Left ventricle myocardium inferior (tissue), 1 donor: ENCODE results near the gene TMEM132D. TPM values are rescaled to one million over a fixed set of nuclear protein-coding genes. Genes with fewer than 3 reads are reported as not detected.

ENCODE experiments used
- DNase-seq: peaks from one replicate; pipeline ENCODE4 v3.0.0-alpha.2; 2020
- H3K27ac ChIP-seq: fragments of 200-600 bp; replicated peaks from 2 replicates; pipeline ENCODE4 v1.8.0; 2021
- H3K27me3 ChIP-seq: fragments of 200-600 bp; 2 replicates; pipeline ENCODE4 v1.8.0; 2021; ENCODE audit warnings: low read depth
- H3K36me3 ChIP-seq: fragments of 200-600 bp; 2 replicates; pipeline ENCODE4 v1.8.0; 2021
- H3K4me1 ChIP-seq: fragments of 200-600 bp; 2 replicates; pipeline ENCODE4 v1.8.0; 2021
- H3K4me3 ChIP-seq: fragments of 200-600 bp; 2 replicates; pipeline ENCODE4 v1.8.0; 2021; ENCODE audit warnings: mild to moderate bottlenecking, moderate library complexity
- H3K9me3 ChIP-seq: fragments of 200-600 bp; replicated peaks from 2 replicates; pipeline ENCODE4 v1.8.0; 2021
- intact Hi-C: fragments of 100-400 bp; cut with micrococcal nuclease; formaldehyde crosslinking; loops from one replicate; pipeline ENCODE4 v1.11.0; 2022
- total RNA-seq: library from RNA; stranded (reverse); fragmentation: NEBNext Ultra II Directional; extraction: Animal tissue kit (Norgen Biotek cat#: 25700); gene quantifications from one replicate; pipeline ENCODE4 v1.2.1, GENCODE V29; 2021
- TF ChIP-seq, protein P1 (sequence below): fragments of 200-600 bp; IDR thresholded peaks from 2 replicates; pipeline ENCODE4 v1.8.0; 2021; ENCODE audit warnings: antibody characterized with exemption, mild to moderate bottlenecking, borderline replicate concordance
- donor health status: DM: no; HTN: yes; CAD: no; lungs with severe emphysema.

TMEM132D gene
- total RNA-seq, 1 donor from 2014 or later, result not detected

- no peak overlapping the region for H3K4me3 ChIP-seq
- no peak for DNase-seq
- peaks cover 52% of the 10 kb centered on the region for H3K9me3 ChIP-seq
- no peaks in the 10 kb centered on the region for H3K27me3 ChIP-seq
- TF ChIP-seq, protein P1, sequence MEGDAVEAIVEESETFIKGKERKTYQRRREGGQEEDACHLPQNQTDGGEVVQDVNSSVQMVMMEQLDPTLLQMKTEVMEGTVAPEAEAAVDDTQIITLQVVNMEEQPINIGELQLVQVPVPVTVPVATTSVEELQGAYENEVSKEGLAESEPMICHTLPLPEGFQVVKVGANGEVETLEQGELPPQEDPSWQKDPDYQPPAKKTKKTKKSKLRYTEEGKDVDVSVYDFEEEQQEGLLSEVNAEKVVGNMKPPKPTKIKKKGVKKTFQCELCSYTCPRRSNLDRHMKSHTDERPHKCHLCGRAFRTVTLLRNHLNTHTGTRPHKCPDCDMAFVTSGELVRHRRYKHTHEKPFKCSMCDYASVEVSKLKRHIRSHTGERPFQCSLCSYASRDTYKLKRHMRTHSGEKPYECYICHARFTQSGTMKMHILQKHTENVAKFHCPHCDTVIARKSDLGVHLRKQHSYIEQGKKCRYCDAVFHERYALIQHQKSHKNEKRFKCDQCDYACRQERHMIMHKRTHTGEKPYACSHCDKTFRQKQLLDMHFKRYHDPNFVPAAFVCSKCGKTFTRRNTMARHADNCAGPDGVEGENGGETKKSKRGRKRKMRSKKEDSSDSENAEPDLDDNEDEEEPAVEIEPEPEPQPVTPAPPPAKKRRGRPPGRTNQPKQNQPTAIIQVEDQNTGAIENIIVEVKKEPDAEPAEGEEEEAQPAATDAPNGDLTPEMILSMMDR, result no peak
- intact Hi-C loops, result no loop called here
- no peaks in the 10 kb centered on the region for H3K36me3 ChIP-seq
- no peak overlapping the region for H3K27ac ChIP-seq
- H3K4me1 ChIP-seq, result no peaks in the 10 kb centered on the region
These were observed 197.1 kb downstream of the TMEM132D start for GRCh38 chr12:129706716-129707115.

GRCh38 chr12:129704232-129704830 is 199.5 kb downstream of the TMEM132D start:
- Histone ChIP-seq H3K27me3 (no peaks in the 10 kb centered on the region), H3K36me3 (no peaks in the 10 kb centered on the region), H3K4me1 (no peaks in the 10 kb centered on the region), H3K9me3 (peaks cover 49% of the 10 kb centered on the region), H3K4me3 (no peak overlapping the region), H3K27ac (no peak overlapping the region)
- TF ChIP-seq, protein P1, result no peak
- no peak for DNase-seq
- intact Hi-C loops, result no loop called here

DNA sequence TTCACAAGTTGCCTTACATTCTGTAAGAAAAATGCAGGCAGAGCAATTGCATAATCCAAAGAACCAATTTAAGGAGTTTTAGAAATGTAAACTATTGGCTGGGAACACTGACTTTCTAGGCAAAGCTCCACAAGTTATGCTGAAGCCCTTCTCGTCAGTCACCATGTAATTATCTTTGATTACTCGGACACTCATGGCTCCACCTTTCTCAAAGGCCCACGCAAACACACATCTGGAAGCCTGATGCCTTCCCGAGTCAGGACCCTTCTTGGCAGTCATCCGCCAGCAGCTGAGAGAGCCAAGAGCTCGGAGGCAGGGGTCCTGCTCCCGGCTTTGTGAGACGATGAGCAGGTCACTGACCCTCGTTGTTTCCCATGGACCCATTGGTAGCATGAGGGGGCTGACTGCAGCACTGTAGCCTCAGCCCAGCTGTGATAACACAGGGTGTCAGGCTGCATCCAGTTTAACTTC is 202.2 kb downstream of the TMEM132D start:
- TF ChIP-seq, protein P1, result no peak
- intact Hi-C loops, result no loop called here
- H3K36me3 ChIP-seq, result no peaks in the 10 kb centered on the region
- peaks cover 32% of the 10 kb centered on the region for H3K9me3 ChIP-seq
- H3K27ac ChIP-seq, result no peak overlapping the region
- DNase-seq, result no peak
- H3K27me3 ChIP-seq, result no peaks in the 10 kb centered on the region
- no peak overlapping the region for H3K4me3 ChIP-seq
- no peaks in the 10 kb centered on the region for H3K4me1 ChIP-seq

DNA sequence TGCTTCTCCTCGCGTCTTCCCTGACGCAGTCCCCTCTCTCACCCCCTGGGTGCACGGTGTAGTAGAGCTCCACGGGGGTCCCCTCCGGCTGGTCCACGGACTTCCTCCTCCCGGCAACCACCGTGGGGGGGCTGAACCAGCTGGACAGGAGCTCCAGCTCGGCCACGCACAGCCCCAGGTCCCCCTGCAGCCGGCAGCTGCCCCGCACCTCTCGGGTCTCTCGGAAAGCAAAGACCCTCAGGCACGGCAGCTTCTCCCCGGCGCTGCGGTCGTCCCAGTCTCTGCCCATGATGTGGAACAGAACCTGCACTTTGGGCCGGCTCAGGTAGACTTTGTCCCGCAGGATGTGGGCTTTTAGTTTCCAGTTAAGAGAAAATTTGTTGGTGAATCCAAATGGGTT is 203.8 kb downstream of the TMEM132D start:
- Histone ChIP-seq H3K27ac (no peak overlapping the region), H3K4me1 (no peaks in the 10 kb centered on the region), H3K9me3 (peaks cover 16% of the 10 kb centered on the region), H3K4me3 (no peak overlapping the region), H3K27me3 (no peaks in the 10 kb centered on the region), H3K36me3 (no peaks in the 10 kb centered on the region)
- TF ChIP-seq, protein P1, result no peak
- intact Hi-C loops, result no loop called here
- no peak for DNase-seq

GRCh38 chr12:129696926-129697325 is 206.9 kb downstream of the TMEM132D start:
- intact Hi-C loops, result no loop called here

More at GRCh38 chr12:129696926-129697325, 206.9 kb downstream of the TMEM132D start:
- Histone ChIP-seq H3K9me3 (peaks cover 6% of the 10 kb centered on the region), H3K4me3 (no peak overlapping the region), H3K27me3 (no peaks in the 10 kb centered on the region), H3K27ac (no peak overlapping the region), H3K36me3 (no peaks in the 10 kb centered on the region), H3K4me1 (no peaks in the 10 kb centered on the region)
- no peak for DNase-seq
- TF ChIP-seq, protein P1, result no peak
